Measurements from ENCODE around the gene DCPS. TPM values are rescaled to one million over a fixed set of nuclear protein-coding genes. Genes with fewer than 3 reads are reported as not detected.

The DCPS gene
- polyA plus RNA-seq, 1 of the 3 experiments (the other 2 are of a cell fraction) = 48.1 TPM

GRCh38 chr11:126345283-126345682 lies 41.4 kb downstream of the DCPS start (continued):
- TF ChIP-seq REST (IDR thresholded peaks at IDR 0.05; ENCODE audit: low read depth, low read length) (no peak), IRF3 (IDR thresholded peaks at IDR 0.05; ENCODE audit: low read depth, low read length) (no peak), FOXJ3 (CRISPR knock-in tag; IDR thresholded peaks at IDR 0.05) (no peak), SIN3A (IDR thresholded peaks at IDR 0.05; ENCODE audit: borderline replicate concordance, low read depth, low read length) (no peak), NRF1 (IDR thresholded peaks at IDR 0.05; ENCODE audit: low read depth, low read length) (no peak)

- ChIA-PET POLR2A (interaction anchor here (1.0 kb wide), 1 partner anchor 46 kb away, joined by 3 read pairs; no protein-coding TSS in a partner anchor), CTCF (no interaction called here)
- peaks cover 12% of the 10 kb centered on the region for H3F3A ChIP-seq (replicated peaks; ENCODE audit: insufficient read depth)
- H3K79me2 ChIP-seq (ENCODE audit: insufficient read depth) = peaks cover 35% of the 10 kb centered on the region
- H3K9ac ChIP-seq = no peak overlapping the region; the same call in 1 of the 2 replicates
- H3K36me3 ChIP-seq (replicated peaks in 1 of 2; ENCODE audit: control insufficient read depth in 1 of 2, insufficient read depth in 2 of 2, low read length in 1 of 2) = peaks cover 4 to 8% of the 10 kb centered on the region in 2 experiments
- DNase-seq = no peak
- TF ChIP-seq MEF2A (IDR thresholded peaks at IDR 0.05; ENCODE audit: borderline replicate concordance, low read depth) (no peak), PBX3 (IDR thresholded peaks at IDR 0.05) (0 out of 2 replicates have a peak, but pooled peaks have one; percentile 23), FOSL2 (IDR thresholded peaks at IDR 0.05; ENCODE audit: borderline replicate concordance, low read depth) (peak; percentile 21; the same call in 1 of the 2 replicates)
- H3K4me3 ChIP-seq (ENCODE audit: low read depth in 2 of 2, low read length in 1 of 2) = no peak overlapping the region
- H3K9me3 ChIP-seq = no peaks in the 10 kb centered on the region
- WGBS (ENCODE audit: low lambda C conversion rate) = 61% methylated on average over 13 of the region's 17 CpGs
- H2AFZ ChIP-seq (ENCODE audit: low read depth) = no peak overlapping the region
- H4K20me1 ChIP-seq (ENCODE audit: insufficient read depth) = no peaks in the 10 kb centered on the region
- H3K27me3 ChIP-seq (ENCODE audit: insufficient read depth) = no peaks in the 10 kb centered on the region
- peak overlapping the region; percentile 61 to 62 for H3K27ac ChIP-seq (ENCODE audit: low read depth in 2 of 2, low read length in 1 of 2)
- peak overlapping the region; percentile 23 for H3K4me2 ChIP-seq
- H3K4me1 ChIP-seq (ENCODE audit: control insufficient read depth in 1 of 2, insufficient read depth in 2 of 2, low read depth in 1 of 2, low read length in 1 of 2) = peaks cover 26 to 45% of the 10 kb centered on the region in 2 experiments; a peak in 3 of 4 replicates
- no peaks in the 10 kb centered on the region for H3K9me2 ChIP-seq
Measured at GRCh38 chr11:126345759-126346585, 42.1 kb downstream of the DCPS start.

Measured in SK-N-SH (cell line).